Esophagus muscularis mucosa (tissue), 4 donors: ENCODE data around the gene SLC24A3. TPM values are rescaled to one million over a fixed set of nuclear protein-coding genes. Genes with fewer than 3 reads are reported as not detected.

Experiments
- DNase-seq: peaks from one replicate; pipeline ENCODE4 v3.0.0-alpha.2; 2017; ENCODE audit errors: extremely low spot score
- H3K27ac ChIP-seq, 4 donors: fragments of 200-600 bp; sonication (generic); replicated peaks in 1 of 4; 1 replicate in 3 of 4; 2 replicates in 1 of 4; pipeline ENCODE4 v1.5.1; 2016 to 2019; ENCODE audit warnings: mild to moderate bottlenecking in 1 of 4
- H3K27me3 ChIP-seq, 4 donors: fragments of 200-600 bp; sonication (generic); one replicate each; pipeline versions ENCODE4 v1.5.1 to v1.6.0; 2016 to 2019
- H3K36me3 ChIP-seq, 4 donors: fragments of 200-600 bp; sonication (generic); one replicate each; pipeline ENCODE4 v1.5.1; 2016 to 2019
- H3K4me1 ChIP-seq, 4 donors: fragments of 200-600 bp; sonication (generic); one replicate each; pipeline ENCODE4 v1.5.1; 2016 to 2019
- H3K4me3 ChIP-seq, 4 donors: fragments of 200-600 bp; sonication (generic); 1 replicate in 2 of 4; 2 replicates in 2 of 4; pipeline ENCODE4 v1.5.1; 2016 to 2019; ENCODE audit warnings: mild to moderate bottlenecking in 4 of 4, moderate library complexity in 1 of 4
- H3K9me3 ChIP-seq, 4 donors: fragments of 200-600 bp; sonication (generic); 1 replicate in 3 of 4; 2 replicates in 1 of 4; pipeline ENCODE4 v1.5.1; 2016 to 2019
- EP300 ChIP-seq: sonication (generic); formaldehyde crosslinking; IDR thresholded peaks from one replicate; pipeline ENCODE4 v1.6.1; 2017; ENCODE audit warnings: antibody characterized with exemption
- POLR2A ChIP-seq: fragments of 450-650 bp; IDR thresholded peaks from one replicate; pipeline ENCODE4 v1.6.1; 2017; ENCODE audit warnings: antibody characterized with exemption, moderate library complexity, mild to moderate bottlenecking, low read depth
- POLR2AphosphoS5 ChIP-seq, 2 donors: sonication (generic); formaldehyde crosslinking; IDR thresholded peaks; one replicate each; pipeline ENCODE4 v1.6.1; 2017; ENCODE audit warnings: antibody characterized with exemption in 2 of 2
- WGBS: methylation state at CpG from one replicate; pipeline ENCODE4 v1.1.5; 2018; 5-methylcytosine and 5-hydroxymethylcytosine counted together
- intact Hi-C: fragments of 100-400 bp; cut with DNase I; formaldehyde crosslinking; loops from one replicate; pipeline ENCODE4 v1.15.1; 2023
- total RNA-seq, 4 donors: library from RNA; depleted of rRNA; stranded (reverse); fragments of >200 nt; gene quantifications; one replicate each; pipeline versions ENCODE4 v1.1.0 to v1.2.1, GENCODE V29; 2016
- TF ChIP-seq, protein P1 (sequence below), 3 experiments: fragments of 200-600 bp in 2 of 3; fragments of 450-650 bp in 1 of 3; sonication (generic) in 2 of 3; IDR thresholded peaks; one replicate each; pipeline ENCODE4 v1.5.1; 2017 to 2019; ENCODE audit warnings: antibody characterized with exemption in 3 of 3, mild to moderate bottlenecking in 2 of 3, moderate library complexity in 1 of 3

The SLC24A3 gene
- total RNA-seq, 4 donors from 2014 or later = 4.6 to 11.5 (median 6.6) TPM

DNA sequence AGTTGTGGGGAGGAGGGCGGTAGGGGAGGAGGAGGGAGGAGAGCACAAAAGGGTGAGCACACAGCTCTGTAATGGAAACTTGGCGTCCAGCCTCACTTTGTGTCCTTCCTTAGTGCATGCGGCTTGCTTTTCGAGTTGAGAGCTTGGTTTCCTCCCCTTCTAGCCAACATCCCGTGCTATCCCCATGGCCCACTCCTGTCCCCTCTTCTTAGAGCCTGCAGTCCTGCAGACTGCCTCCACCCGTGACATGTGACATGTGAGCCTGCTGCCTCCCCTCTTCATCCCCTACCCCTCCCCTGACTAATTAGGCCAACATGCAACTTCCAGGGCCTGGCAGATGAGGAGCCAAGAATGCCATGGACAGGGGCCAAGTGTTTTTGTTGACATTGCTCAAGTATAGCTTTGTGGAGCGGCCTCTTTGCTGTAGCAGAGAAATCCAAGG, 63.2 kb downstream of the SLC24A3 start:
- H3K27ac ChIP-seq = peak overlapping the region in 3 of 4 donors; percentile 36 to 52 (median 37)
- intact Hi-C loops = no loop called here
- peak in 1 of 2 donors; percentile 37 for TF ChIP-seq POLR2AphosphoS5 (IDR thresholded peaks at IDR 0.05)
- TF ChIP-seq POLR2A = no peak
- H3K27me3 ChIP-seq = no peaks in the 10 kb centered on the region
- peaks cover 19 to 22% (median 20%) of the 10 kb centered on the region in 4 donors for H3K4me1 ChIP-seq
- H3K9me3 ChIP-seq = no peaks in the 10 kb centered on the region
- H3K36me3 ChIP-seq = no peaks in the 10 kb centered on the region
- 34% methylated on average over 7 of the region's 7 CpGs for WGBS
- no peak for DNase-seq
- H3K4me3 ChIP-seq = no peak overlapping the region

DNA sequence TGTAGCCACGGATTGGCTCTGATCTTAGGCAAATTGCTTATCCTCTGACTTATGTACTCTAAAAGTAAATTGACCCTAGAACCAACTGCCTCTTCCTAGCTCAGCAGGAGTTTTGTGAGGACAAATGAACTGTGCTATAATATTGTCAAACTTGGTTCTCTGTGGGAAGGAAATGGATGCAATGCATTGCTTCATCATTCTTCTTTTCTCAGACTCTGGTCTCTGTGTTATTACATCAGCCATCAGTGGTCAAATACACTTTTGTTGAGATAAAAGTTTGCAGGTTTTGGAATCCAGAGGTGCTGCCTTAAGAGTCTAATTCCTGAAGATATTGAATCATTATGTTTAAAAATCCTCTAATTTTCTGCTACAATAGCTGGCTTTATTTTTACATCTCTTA, 64.9 kb downstream of the SLC24A3 start:
- Histone ChIP-seq H3K36me3 (no peaks in the 10 kb centered on the region), H3K9me3 (no peaks in the 10 kb centered on the region), H3K4me1 (peaks cover 19 to 22% (median 20%) of the 10 kb centered on the region in 4 donors), H3K27me3 (no peaks in the 10 kb centered on the region), H3K4me3 (no peak overlapping the region), H3K27ac (no peak overlapping the region)
- WGBS = 68% methylated on average over 1 of the region's 1 CpG
- TF ChIP-seq POLR2A = no peak
- TF ChIP-seq EP300 = no peak
- no peak for TF ChIP-seq POLR2AphosphoS5 (IDR thresholded peaks at IDR 0.05)
- TF ChIP-seq, protein P1, sequence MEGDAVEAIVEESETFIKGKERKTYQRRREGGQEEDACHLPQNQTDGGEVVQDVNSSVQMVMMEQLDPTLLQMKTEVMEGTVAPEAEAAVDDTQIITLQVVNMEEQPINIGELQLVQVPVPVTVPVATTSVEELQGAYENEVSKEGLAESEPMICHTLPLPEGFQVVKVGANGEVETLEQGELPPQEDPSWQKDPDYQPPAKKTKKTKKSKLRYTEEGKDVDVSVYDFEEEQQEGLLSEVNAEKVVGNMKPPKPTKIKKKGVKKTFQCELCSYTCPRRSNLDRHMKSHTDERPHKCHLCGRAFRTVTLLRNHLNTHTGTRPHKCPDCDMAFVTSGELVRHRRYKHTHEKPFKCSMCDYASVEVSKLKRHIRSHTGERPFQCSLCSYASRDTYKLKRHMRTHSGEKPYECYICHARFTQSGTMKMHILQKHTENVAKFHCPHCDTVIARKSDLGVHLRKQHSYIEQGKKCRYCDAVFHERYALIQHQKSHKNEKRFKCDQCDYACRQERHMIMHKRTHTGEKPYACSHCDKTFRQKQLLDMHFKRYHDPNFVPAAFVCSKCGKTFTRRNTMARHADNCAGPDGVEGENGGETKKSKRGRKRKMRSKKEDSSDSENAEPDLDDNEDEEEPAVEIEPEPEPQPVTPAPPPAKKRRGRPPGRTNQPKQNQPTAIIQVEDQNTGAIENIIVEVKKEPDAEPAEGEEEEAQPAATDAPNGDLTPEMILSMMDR (IDR thresholded peaks at IDR 0.05) = no peak
- intact Hi-C loops = no loop called here
- no peak for DNase-seq

DNA sequence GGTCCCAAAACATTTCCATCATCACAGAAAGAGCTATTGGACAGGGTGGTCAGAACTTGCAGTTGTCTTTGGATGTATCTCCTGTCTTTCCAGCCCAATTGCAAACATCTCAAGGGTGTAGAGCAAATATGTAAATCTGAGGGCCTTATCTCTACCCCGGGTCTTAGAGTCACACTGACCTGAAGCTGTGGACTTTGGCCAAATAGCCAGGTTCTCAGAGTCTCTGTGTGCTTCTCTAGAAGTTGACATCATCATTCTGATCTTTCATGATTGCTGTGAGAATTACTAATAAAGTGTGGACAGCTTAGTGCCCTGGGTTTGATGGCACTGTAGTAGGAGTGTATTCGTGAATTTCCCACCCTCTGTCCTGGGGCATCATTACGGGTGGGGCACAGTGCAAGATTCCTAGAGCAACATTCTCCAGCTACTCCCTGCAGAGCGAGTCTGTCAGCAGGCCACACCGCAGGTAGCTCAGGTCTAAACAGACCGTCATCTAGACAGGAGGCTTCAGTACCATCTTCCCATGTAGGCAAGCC, 71.1 kb downstream of the SLC24A3 start:
- Histone ChIP-seq H3K27ac (peak overlapping the region in 1 of 4 donors; percentile 50), H3K36me3 (no peaks in the 10 kb centered on the region), H3K9me3 (no peaks in the 10 kb centered on the region), H3K27me3 (no peaks in the 10 kb centered on the region), H3K4me3 (no peak overlapping the region), H3K4me1 (peaks cover 4 to 33% (median 31%) of the 10 kb centered on the region in 4 donors)
- intact Hi-C loops = loop anchor here (10.0 kb wide), 1 partner anchor 69 kb away; the partner anchor contains the start of gene SLC24A3
- WGBS = 92% methylated on average over 6 of the region's 6 CpGs
- DNase-seq = no peak
- TF ChIP-seq POLR2AphosphoS5 (IDR thresholded peaks at IDR 0.05) = no peak
- no peak for TF ChIP-seq POLR2A
- no peak for TF ChIP-seq EP300
- TF ChIP-seq, protein P1 (IDR thresholded peaks at IDR 0.05) = no peak

DNA sequence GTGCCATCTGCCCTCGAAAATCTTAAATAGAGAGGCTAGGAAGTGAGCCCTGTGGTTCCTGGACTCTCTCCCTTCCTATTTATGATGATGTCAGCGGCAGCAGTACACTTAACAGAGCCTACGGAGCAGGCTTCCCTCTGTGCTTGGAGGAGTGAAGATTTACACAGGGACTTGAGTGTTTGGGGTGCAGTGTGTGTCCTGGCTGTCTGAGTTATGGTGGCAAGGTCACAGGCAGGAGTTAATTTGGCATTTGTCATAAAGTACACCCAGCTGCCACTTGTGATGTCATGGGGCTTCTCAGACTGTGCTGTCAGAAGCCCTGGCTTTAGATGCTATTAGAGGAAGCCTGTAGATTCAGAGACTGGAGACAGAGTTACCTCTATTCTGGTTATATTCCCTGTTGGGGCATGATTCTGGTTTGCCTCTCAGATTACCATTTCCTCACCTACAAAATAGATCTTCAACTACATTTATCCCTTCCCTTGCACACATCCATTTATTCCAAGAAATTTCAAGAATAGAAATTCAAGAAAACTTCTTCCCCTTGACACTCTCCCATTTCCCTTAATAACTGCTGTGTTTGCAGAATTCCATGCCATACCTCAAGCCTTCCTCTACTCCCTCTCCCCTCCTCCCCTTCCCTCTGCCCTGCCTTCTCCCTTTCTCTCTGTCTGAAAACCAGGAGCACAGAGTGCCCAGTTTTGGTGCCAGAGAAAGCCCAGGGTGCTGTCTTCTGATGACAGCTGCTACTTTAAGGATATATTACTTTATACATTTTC, 72.1 kb downstream of the SLC24A3 start:
- DNase-seq = no peak
- intact Hi-C loops = loop anchor here (10.0 kb wide), 1 partner anchor 70 kb away; the partner anchor contains the start of gene SLC24A3
- Histone ChIP-seq H3K4me1 (peaks cover 4 to 42% (median 37%) of the 10 kb centered on the region in 4 donors), H3K9me3 (no peaks in the 10 kb centered on the region), H3K36me3 (no peaks in the 10 kb centered on the region), H3K4me3 (no peak overlapping the region), H3K27me3 (no peaks in the 10 kb centered on the region), H3K27ac (peak overlapping the region in 3 of 4 donors; percentile 15 to 50 (median 24))
- 43% methylated on average over 3 of the region's 3 CpGs for WGBS
- TF ChIP-seq EP300 (no peak), POLR2AphosphoS5 (IDR thresholded peaks at IDR 0.05) (no peak), POLR2A (no peak)
- TF ChIP-seq, protein P1 (IDR thresholded peaks at IDR 0.05) = no peak

DNA sequence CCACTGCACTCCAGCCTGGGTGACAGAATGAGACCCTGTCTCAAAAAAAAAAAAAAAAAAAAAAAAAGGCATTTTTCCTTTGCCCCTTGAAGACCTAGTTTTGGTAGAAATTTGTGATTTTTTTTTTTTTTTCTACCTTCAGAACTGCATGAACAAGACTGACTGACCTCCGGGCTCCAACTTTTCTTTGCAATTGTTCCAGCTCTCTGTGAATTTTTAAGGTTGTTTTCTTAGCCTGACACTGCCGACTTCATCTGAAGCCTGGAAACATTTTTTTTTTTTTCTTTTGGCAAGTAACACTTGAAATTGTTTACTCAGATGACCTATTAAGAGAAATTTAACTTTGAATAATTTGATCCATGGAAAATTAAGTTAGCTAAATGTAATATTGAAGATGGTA, 73.0 kb downstream of the SLC24A3 start:
- intact Hi-C loops = loop anchor here (10.0 kb wide), 1 partner anchor 71 kb away; the partner anchor contains the start of gene SLC24A3
- Histone ChIP-seq H3K9me3 (no peaks in the 10 kb centered on the region), H3K4me1 (peaks cover 4 to 48% (median 40%) of the 10 kb centered on the region in 4 donors), H3K4me3 (no peak overlapping the region), H3K27ac (peak overlapping the region in 3 of 4 donors; percentile 24 to 39 (median 27)), H3K27me3 (no peaks in the 10 kb centered on the region), H3K36me3 (no peaks in the 10 kb centered on the region)
- 39% methylated on average over 2 of the region's 2 CpGs for WGBS
- no peak for DNase-seq
- TF ChIP-seq EP300 = no peak
- no peak for TF ChIP-seq POLR2A
- no peak for TF ChIP-seq POLR2AphosphoS5 (IDR thresholded peaks at IDR 0.05)
- TF ChIP-seq, protein P1 (IDR thresholded peaks at IDR 0.05) = no peak
